ENCODE measurements around the gene B3GALT2.

DNA sequence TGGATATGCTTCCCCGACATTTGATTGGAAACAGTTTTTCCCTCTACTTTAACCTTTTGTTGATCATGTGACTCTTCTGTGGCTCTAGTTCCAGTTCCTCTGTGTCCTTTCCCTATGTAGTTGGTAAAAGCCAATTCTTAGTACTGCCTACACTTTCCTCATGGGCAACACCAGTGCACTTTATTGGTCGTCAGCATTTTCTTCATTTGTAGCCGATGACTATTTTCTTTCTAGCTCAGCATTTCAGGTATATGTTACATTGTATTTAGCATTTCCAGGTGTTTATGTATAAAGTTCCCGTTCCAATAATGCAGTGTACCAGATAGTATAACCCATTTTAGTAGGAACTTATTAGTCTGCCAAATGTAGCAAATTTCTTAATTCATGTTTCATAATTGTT lies 27.6 kb upstream of the B3GALT2 start:
- TF ChIP-seq POLR2A (IDR thresholded peaks at IDR 0.05; ENCODE audit: low read length) (no peak), GATA1 (IDR thresholded peaks at IDR 0.05; ENCODE audit: low read depth, low read length) (no peak)
